ENCODE data around the gene NDUFS7. TPM values are rescaled to one million over a fixed set of nuclear protein-coding genes. Genes with fewer than 3 reads are reported as not detected.
"Not testable (repeated sequence)": the region's sequence is repeated elsewhere in the genome, so short reads cannot be mapped to it uniquely, and the experiment has no call there.

Gene NDUFS7
- total RNA-seq, 1 donor from 2014 or later, result 71.7 TPM

DNA sequence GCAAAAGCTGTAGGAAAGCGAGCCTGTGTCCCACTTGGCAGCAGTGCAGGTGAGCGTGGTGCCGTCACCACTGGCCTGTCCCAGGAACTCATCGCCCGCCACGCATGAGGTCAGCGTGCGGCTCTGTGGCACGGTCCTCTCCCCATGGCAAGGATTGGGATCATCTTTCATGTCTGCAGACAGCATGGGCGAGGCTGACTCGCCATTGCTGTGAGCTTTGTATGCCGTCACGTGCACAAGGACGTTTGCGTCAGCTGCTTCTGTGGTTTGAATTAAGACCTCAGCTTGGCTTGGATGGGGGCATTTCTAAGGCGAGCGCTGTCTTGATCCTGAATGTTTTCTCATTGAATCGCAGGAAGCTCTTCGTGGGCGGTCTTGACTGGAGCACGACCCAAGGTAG lies 33.4 kb downstream of the NDUFS7 start:
- H3K4me1 Mint-ChIP-seq (ENCODE audit: unreplicated experiment), result peaks cover 40% of the 10 kb centered on the region
- no peak overlapping the region for H3K4me3 Mint-ChIP-seq (ENCODE audit: unreplicated experiment)

DNA sequence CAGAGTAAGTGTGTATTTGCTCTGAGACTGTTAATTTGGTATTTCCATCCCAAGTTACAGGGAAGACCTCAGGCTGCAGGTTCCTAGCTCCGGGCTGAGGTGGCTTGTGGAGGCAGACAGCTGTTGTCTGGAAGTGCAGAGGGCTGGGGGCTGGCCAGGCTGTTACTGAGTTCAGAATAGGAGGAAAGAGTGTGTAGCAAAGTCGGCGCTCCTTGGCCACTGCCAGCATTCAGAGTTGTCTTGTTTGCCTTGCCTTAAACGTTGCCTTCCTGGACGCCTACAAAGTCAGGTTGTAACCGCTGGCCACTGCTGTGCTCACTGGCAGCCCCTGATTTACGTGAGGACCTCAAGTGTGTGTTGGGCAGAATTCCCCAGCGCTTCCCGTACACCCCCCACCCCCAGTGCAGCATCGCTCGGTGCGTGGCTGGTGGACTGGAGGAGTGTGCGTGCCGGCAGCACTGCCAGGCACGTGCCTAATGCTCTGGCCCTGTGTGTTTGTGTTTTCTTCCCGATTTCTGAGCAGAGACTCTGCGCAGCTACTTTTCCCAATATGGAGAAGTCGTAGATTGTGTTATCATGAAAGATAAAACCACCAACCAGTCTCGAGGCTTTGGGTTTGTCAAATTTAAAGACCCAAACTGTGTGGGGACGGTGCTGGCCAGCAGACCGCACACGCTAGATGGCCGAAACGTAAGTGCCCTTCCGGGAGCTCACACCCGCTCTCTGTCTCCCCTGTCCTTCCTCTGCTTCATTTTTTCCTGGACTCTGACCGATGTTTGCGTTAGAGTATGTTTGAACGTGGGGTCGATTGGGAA lies 34.2 kb downstream of the NDUFS7 start:
- H3K4me1 Mint-ChIP-seq (ENCODE audit: unreplicated experiment), result peaks cover 38% of the 10 kb centered on the region
- no peak for DNase-seq (ENCODE audit: extremely low spot score, unreplicated experiment)
- TF ChIP-seq, protein P1, sequence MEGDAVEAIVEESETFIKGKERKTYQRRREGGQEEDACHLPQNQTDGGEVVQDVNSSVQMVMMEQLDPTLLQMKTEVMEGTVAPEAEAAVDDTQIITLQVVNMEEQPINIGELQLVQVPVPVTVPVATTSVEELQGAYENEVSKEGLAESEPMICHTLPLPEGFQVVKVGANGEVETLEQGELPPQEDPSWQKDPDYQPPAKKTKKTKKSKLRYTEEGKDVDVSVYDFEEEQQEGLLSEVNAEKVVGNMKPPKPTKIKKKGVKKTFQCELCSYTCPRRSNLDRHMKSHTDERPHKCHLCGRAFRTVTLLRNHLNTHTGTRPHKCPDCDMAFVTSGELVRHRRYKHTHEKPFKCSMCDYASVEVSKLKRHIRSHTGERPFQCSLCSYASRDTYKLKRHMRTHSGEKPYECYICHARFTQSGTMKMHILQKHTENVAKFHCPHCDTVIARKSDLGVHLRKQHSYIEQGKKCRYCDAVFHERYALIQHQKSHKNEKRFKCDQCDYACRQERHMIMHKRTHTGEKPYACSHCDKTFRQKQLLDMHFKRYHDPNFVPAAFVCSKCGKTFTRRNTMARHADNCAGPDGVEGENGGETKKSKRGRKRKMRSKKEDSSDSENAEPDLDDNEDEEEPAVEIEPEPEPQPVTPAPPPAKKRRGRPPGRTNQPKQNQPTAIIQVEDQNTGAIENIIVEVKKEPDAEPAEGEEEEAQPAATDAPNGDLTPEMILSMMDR (IDR thresholded peaks at IDR 0.05), result no peak
- peak overlapping the region; percentile 69 for H3K27ac Mint-ChIP-seq (ENCODE audit: unreplicated experiment)
- no peak overlapping the region for H3K4me3 Mint-ChIP-seq (ENCODE audit: unreplicated experiment)
- H3K36me3 Mint-ChIP-seq (ENCODE audit: unreplicated experiment), result peaks cover 15% of the 10 kb centered on the region
- no peaks in the 10 kb centered on the region for H3K27me3 Mint-ChIP-seq (ENCODE audit: unreplicated experiment)
- no peaks in the 10 kb centered on the region for H3K9me3 Mint-ChIP-seq (ENCODE audit: unreplicated experiment)

More for the DNA sequence above, 33.4 kb downstream of the NDUFS7 start:
- Mint-ChIP-seq H3K36me3 (ENCODE audit: unreplicated experiment) (peaks cover 15% of the 10 kb centered on the region), H3K27ac (ENCODE audit: unreplicated experiment) (peak overlapping the region; percentile 69), H3K9me3 (ENCODE audit: unreplicated experiment) (no peaks in the 10 kb centered on the region), H3K27me3 (ENCODE audit: unreplicated experiment) (no peaks in the 10 kb centered on the region)
- TF ChIP-seq, protein P1 (IDR thresholded peaks at IDR 0.05), result no peak
- no peak for DNase-seq (ENCODE audit: extremely low spot score, unreplicated experiment)

DNA sequence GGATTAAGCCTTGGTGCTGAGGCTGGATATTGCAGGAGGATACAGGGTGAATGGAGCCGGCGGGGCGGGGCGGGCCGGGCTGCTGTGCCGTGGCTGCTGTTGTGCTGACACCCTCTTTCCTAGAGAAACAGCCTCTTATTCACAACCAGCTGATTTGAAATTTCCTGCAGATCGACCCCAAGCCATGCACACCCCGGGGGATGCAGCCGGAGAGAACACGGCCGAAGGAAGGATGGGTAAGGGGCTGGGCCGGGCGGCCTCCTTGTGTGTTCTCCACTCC lies 34.7 kb downstream of the NDUFS7 start:
- H3K4me3 Mint-ChIP-seq (ENCODE audit: unreplicated experiment), result no peak overlapping the region
- H3K9me3 Mint-ChIP-seq (ENCODE audit: unreplicated experiment), result no peaks in the 10 kb centered on the region
- H3K36me3 Mint-ChIP-seq (ENCODE audit: unreplicated experiment), result peaks cover 16% of the 10 kb centered on the region
- peaks cover 35% of the 10 kb centered on the region for H3K4me1 Mint-ChIP-seq (ENCODE audit: unreplicated experiment)
- H3K27me3 Mint-ChIP-seq (ENCODE audit: unreplicated experiment), result no peaks in the 10 kb centered on the region
- DNase-seq (ENCODE audit: extremely low spot score, unreplicated experiment), result no peak
- TF ChIP-seq, protein P1 (IDR thresholded peaks at IDR 0.05), result no peak
- H3K27ac Mint-ChIP-seq (ENCODE audit: unreplicated experiment), result no peak overlapping the region

DNA sequence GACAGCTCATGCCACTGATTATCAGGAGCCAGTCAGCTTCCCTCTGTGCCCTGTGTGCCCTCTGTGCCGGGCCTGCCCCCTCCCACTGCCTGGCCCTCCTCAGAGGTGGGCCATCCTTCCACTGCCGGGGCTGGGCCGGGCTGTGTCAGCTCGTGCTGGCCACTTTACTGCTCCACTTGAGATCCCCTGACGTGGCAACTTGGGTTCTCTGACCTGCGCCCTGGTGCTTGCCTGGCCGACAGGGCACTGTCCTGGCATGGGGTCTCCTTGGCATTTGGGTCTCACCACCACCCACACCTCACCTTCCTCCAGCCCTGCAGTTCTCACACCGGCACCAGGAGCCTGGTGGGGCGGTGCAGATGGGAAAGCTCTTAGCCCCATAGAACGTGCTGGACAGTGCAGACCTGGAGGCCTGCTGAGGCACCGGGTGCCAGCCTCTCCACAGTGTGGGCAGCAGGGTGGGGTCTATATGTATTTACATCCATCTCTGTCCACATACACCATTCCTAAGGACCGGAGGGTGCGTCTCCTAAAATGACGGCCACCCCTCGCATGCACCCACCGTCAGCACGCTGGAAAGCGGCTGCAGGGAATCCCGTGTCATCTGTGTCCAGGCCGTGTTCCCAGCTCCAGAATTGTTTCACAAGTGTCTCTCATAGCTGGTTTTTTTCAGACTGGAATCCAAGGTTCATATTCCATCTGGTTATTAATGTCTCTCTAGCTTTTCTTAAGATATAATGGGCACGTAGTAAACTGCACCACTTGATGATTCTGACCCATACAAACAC lies 35.4 kb downstream of the NDUFS7 start:
- no peak for DNase-seq (ENCODE audit: extremely low spot score, unreplicated experiment)
- Mint-ChIP-seq H3K4me1 (ENCODE audit: unreplicated experiment) (peaks cover 32% of the 10 kb centered on the region), H3K9me3 (ENCODE audit: unreplicated experiment) (no peaks in the 10 kb centered on the region), H3K4me3 (ENCODE audit: unreplicated experiment) (no peak overlapping the region), H3K27me3 (ENCODE audit: unreplicated experiment) (no peaks in the 10 kb centered on the region), H3K36me3 (ENCODE audit: unreplicated experiment) (peaks cover 20% of the 10 kb centered on the region), H3K27ac (ENCODE audit: unreplicated experiment) (no peak overlapping the region)
- TF ChIP-seq, protein P1 (IDR thresholded peaks at IDR 0.05), result no peak

DNA sequence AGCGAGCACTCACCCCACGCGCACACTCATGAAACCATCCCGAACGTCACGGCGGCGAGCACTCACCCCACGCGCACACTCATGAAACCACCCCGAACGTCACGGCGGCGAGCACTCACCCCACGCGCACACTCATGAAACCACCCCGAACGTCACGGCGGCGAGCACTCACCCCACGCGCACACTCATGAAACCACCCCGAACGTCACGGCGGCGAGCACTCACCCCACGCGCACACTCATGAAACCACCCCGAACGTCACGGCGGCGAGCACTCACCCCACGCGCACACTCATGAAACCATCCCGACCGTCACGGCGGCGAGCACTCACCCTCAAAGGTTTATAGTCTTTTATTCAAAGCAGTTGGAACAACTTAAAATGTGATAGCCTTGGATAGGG lies 36.4 kb downstream of the NDUFS7 start:
- H3K27ac Mint-ChIP-seq (ENCODE audit: unreplicated experiment); H3K27me3 Mint-ChIP-seq (ENCODE audit: unreplicated experiment): not testable (repeated sequence)

More for the DNA sequence above, 36.4 kb downstream of the NDUFS7 start:
- H3K4me1 Mint-ChIP-seq (ENCODE audit: unreplicated experiment), result peaks cover 28% of the 10 kb centered on the region
- not testable (repeated sequence) for H3K4me3 Mint-ChIP-seq (ENCODE audit: unreplicated experiment); DNase-seq (ENCODE audit: extremely low spot score, unreplicated experiment); H3K9me3 Mint-ChIP-seq (ENCODE audit: unreplicated experiment)
- peaks cover 23% of the 10 kb centered on the region for H3K36me3 Mint-ChIP-seq (ENCODE audit: unreplicated experiment)

Measured in osteocyte (in vitro differentiated cells).